ENCODE results near the gene PUS7. TPM values are rescaled to one million over a fixed set of nuclear protein-coding genes. Genes with fewer than 3 reads are reported as not detected.
A peak's percentile ranks its signal among the peaks of the same experiment; 100 is the strongest.
"Not testable (repeated sequence)": the region's sequence is repeated elsewhere in the genome, so short reads cannot be mapped to it uniquely, and the experiment has no call there.

The PUS7 gene, protein sequence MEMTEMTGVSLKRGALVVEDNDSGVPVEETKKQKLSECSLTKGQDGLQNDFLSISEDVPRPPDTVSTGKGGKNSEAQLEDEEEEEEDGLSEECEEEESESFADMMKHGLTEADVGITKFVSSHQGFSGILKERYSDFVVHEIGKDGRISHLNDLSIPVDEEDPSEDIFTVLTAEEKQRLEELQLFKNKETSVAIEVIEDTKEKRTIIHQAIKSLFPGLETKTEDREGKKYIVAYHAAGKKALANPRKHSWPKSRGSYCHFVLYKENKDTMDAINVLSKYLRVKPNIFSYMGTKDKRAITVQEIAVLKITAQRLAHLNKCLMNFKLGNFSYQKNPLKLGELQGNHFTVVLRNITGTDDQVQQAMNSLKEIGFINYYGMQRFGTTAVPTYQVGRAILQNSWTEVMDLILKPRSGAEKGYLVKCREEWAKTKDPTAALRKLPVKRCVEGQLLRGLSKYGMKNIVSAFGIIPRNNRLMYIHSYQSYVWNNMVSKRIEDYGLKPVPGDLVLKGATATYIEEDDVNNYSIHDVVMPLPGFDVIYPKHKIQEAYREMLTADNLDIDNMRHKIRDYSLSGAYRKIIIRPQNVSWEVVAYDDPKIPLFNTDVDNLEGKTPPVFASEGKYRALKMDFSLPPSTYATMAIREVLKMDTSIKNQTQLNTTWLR
- total RNA-seq: 14.3 TPM

DNA sequence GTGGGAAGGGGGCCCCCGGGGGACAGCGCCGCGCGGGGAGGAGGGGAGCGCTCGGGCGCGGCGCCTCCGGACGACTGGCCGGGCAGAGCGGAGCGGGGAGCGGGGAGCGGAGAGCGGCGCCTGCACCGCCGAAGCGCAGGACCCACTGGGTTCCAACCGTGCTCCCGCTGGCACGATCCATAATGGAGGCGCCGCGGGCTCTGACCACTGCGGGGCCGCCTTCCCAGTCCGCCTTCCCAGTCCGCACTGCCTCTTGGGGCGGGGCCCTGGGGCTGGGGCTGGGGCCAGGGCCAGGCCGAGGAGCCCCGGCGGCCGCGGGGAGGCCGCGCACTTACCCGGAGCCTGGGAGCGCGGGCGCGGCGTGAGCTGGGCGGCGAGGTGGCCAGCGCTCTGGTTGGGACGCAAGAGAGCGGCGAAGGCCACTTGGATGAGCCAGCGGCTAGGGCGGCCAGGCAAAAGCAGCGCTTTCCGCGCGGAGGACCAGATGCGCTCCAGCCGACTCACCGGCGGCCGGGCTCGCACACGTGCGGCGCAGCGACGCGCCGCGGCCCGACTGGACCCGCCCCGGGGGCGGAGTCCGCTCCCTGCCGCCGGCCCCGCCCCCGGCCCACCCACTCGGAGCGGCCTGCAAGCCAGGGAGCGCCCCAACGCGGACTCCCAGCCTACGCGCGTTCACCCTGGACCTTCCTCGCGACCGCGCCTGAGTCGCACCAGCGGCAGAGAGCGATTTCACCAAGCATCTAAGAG, at the start of gene PUS7:
TSS of gene PUS7 (minus strand) at position 555 of the 747 bp plus-strand sequence. CDS start 13,759 bp downstream, outside the sequence.
- DNase-seq: peak; percentile 72

DNA sequence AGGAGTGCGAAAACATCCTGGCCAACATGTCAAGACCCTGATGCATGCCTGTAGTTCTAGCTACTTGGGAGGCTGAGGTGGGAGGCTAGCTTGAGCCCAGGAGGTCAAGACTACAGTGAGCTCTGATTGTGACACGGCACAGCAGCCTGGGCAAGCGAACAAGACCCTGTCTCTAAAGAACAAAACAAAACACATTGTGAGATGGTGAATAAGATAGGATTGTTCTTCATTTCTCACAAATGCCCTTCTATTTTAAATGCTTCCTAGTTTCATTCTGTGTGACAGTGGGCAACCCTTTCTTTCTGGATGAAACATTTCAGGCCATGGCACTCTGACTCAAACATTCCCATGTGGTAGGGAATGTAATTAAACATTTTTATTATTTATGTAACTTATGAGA, 45.8 kb upstream of the PUS7 start:
- DNase-seq: no peak

DNA sequence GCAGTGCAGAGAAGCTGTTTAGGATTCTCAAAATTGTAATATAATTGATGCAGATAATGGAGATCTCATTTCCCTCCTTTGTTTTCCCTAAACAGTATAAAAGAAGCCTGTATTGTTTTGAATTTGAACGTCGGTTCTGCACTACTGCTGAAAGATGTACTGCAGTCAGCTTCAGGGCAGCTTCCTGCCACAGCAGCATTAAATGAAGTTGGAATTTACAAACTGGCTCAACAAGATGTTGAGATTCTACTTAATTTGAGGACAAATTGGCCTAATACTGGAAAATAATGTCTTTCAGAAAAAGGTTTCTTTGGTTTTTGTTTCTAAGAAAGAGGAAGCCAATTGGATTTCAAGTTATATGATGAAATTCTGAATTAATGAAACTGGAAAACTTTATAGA, 45.0 kb upstream of the PUS7 start:
- no peak for DNase-seq

DNA sequence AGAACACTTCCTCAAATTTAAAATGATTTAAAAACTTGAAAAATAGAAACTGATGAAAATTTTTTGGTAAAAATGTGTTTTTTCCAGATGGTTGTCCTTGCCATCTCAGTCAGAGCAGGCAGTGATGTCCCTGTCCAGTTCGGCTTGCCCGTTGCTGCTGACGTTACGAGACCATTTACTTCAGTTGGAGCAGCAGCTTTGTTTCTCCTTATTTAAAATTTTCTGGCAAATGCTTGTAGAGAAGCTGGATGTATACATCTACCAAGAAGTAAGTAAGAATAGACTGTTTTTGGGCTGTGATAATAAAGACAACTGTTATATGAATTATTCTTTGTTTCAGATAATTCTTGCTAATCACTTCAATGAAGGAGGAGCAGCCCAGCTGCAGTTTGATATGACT, 43.1 kb upstream of the PUS7 start:
- DNase-seq: no peak

DNA sequence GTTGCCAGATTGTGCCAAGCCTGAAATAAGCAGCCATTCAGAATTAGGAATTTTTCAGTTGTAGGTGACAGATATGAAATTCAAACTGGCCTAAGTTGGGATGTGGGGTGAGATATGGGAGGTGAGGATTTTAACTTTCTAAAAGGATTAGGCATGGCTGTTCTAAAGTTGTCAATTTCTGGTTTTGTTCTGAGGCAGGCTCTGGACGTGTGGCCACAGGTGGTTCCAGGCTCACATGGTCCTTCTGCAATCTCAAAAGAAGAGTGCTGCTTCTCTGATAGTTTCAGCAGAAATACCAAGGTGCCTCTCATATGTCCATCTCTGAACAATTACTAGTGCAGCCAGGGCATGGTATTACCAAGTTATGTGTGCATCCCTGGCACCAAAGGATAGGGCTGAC, 37.9 kb upstream of the PUS7 start:
- DNase-seq: no peak

DNA sequence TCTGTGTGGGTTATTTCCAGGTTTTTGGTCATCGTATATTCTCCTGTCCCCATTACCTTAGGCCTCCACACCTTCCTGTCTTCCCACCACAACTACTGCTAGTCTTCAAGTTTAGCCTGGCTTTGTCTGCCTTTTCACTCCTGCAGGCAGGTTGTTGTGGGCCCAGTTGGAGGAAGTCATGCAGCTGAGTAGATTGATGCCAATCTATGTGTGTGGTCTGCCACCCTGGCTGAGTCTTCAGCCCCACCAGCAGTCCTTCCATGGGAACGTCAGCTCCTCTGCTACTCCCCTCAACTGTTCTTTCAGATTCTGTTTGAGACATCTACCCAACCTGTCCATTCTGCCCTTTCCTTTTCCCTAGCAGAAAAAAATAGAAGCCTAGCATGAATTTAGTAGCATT, 16.3 kb upstream of the PUS7 start:
- DNase-seq: no peak

DNA sequence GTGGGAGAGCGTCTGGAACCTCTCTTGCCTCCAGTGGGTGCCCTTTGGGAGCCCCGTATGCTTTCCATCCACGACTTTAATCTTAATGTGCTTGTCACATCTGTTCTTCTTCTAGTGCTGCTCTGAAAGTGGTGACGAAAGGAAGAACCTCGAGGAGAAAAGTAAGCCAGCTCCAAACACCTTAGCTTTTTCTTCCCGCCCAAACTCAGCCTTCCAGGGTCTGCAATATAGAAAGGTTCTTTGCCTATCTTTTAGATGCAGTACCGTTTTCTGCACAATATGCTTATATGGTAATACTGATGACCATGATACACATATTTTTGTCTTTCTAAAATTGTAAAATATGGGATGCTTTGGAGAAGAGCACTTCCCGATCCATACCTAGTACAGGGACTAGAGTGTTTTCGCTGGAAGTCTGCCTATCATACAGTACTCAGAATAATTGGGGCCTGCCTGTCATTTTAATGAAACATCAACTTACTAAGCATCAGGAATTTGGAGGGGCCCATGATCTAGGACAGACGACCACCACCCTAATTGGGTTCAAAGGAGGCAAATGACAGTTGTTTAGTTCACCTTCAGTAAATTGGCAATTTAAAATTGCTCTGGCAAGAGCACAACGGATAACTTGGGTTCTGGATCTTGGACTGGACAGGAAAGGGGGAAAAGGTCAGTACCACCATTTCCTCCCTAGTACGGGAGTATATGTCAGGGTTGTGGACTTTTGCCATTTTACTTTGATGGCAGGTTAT, 10.8 kb upstream of the PUS7 start:
- no peak for DNase-seq

DNA sequence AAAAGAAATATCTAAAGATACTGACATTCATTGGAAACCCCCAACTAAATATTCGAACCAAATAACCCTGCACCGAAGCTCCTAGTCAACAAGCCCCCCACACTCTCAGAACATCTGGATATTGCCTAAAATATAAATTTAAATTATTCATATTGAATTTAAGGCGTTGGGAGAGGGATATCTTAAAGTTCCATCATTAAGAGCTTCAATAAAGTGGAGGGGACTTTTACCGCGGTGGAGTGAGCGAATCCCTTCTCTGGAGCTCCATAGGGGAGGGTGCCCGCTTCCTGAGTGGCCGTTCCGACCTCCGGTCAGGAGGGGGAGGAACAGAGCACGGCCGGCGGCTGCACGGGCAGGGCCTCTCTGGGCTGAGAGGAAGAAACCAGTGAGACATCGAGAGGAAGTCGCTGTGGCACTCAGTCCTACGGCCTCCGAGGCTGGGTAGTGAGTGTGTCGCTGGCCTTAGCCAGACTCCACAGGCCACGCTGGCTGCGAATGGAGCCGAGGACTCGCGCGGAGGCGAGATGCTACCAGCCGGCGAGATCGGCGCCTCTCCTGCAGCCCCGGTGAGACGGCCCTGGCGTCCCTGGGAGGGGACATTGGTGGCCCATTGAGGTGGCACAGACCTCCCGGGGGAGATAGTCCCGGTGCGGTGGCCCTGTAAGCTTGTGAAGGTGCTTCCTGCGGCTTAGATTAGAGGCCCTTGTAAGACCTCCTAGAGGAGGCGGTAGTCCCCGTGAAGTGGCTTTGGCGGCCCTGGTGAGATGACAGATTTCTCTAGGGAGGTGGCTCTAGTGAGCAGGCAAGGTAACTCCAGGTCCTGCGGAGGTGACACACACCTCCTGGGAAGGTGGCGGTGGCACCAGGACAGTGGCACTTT, 10.0 kb upstream of the PUS7 start, which contains the start of gene RINT1:
TSS of gene RINT1 (plus strand) at position 410 of the 880 bp plus-strand sequence. CDS start at position 525, 115 bp downstream.
- peak; percentile 85 for DNase-seq

DNA sequence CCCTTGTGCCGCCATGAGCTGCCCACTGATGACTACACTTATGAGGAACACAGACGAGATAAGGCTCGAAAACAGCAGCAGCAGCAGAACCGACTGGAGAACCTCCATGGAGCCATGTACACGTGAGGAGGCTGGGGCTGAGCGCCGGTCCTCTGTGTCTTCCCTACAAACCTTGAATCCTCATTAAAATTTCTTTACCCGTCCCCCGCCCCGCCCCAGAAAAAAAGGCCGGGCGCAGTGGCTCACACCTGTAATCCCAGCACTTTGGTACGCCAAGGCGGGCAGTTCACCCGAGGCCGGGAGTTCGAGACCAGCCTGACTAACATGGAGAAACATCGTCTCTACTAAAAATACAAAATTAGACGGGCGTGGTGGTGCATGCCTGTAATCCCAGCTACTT, 8.5 kb upstream of the PUS7 start:
- no peak for DNase-seq

DNA sequence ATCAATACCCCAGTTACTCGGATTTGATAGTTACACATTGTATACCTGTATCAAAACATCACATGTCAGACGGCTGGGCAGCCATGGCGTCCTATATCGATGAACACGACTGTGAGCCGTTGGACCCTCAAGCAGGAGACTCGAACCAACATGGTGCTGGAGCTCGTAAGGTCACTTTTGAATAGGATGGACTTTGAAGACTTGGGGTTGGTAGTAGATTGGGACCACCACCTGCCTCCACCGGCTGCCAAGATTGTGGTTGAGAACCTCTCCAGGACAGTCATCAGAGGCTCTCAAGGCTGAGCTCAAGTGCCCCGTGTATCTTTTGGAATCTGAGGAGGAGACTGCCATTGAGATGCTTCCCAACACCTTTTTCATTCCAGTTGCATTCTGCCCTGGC, 8.1 kb upstream of the PUS7 start:
- DNase-seq: no peak

DNA sequence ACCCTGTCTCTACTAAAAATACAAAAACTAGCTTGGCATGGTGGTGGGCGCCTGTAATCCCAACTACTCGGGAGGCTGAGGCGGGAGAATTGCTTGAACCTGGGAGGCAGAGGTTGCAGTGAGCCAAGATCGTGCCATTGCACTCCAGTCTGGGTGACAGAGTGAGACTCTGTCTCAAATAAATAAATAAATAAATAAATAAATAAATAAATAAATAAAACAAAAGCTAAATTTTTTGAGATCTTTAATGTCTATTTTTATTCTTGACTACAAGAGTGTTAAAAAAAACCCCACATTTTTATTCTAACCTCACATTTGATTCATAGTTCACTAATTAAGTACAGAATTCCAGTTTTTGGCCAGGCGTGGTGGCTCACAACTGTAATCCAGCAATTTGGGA, 5.7 kb upstream of the PUS7 start:
- DNase-seq: not testable (repeated sequence)

DNA sequence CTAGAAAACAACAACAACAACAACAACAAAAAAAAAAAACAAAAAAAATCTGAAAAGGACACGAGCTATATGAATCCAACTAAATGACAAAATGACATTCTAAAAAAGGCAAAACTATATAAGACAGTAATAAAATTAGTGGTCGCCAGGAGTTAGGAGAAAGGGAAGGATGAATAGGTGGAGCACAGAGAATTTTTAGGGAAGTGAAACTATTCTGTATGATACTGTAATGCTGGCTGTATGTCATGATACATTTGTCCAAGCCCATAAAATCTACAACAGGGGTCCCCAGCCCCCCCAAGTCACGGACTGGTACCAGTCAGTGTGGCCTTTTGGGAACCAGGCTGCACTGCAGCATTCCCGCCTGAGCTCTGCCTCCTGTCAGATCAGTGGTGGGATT, 2.8 kb upstream of the PUS7 start:
- DNase-seq: no peak

DNA sequence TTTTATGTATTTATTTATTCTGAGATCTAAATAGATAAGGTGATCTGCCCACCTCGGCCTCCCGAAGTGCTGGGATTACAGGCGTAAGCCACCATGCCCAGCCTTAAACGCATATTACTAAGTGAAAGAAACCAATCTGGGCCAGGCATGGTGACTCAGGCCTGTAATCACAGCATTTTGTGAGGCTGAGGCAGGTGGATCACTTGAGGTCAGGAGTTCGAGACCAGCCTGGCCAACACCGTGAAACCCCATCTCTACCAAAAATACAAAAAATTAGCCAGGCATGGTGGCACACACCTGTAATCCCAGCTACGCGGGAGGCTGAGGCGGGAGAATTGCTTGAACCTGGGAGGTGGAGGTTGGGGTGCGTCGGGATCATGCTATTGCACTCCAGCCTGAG, 2.4 kb upstream of the PUS7 start:
- DNase-seq: not testable (repeated sequence)

DNA sequence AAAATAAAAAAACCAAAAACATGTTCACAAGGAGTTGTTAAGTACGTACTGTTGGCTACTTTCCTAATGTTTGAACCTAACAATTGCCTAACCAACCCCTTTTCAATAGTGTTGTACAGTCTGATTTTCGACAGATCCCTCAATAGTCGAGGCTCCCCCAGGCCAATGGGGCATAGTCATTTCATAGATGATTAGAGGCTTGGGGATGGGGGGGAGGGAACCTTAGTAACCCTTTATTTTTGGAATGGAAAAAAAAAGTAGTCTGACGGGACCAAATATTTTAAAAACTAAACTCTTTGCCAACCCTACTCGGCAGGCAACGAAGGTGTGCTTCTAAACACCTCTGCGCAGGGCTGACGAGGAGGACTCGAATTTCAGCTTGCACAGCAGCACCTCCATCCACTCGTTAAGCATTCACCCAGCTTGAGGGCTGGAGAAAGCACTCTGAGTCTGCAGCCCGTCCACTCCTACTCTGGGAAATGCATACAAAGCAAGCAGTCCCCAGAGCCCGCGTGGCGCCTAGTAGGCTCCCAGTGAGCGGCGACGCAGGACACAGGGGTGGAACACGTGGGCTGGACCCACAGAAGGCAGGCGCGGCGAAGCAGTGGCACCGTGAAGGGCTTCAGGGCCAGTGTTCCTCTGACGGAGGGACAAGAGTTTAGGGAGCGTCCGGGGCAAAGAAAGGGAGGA, 899 bp downstream of the PUS7 start:
- DNase-seq: no peak

DNA sequence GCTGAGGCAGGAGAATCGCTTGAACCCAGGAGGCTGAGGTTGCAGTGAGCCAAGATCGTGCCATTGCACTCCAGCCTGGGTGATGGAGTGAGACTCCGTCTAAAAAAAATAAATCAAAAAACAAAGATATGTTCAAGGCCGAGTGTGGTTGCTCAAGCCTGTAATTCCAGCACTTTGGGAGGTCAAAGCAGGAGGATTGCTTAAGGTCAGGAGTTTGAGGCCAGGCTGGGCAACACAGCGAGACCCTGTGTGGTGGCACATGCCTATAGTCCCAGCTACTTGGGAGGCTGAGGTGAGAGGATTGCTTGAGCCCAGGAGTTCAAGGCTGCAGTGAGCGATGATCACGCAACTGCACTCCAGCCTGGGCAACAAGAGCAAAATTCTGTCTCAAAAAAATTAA, 1.5 kb downstream of the PUS7 start:
- not testable (repeated sequence) for DNase-seq

DNA sequence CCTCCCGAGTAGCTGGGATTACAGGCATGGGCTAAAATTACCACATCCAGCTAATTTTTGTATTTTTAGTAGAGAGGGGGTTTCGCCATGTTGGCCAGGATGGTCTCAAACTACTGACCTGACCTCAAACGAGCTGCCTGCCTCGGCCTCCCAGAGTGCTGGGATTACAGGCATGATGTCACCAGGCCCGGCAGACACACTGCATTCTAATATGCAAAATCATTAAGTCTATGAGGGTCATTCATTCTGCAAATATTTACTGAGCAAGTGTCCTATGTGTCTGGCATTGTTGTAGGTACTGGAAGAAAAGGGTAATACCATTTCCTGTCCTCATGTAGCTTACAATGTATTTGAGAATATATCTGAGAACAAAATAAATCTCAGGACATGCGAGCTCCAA, 2.7 kb downstream of the PUS7 start:
- no peak for DNase-seq

DNA sequence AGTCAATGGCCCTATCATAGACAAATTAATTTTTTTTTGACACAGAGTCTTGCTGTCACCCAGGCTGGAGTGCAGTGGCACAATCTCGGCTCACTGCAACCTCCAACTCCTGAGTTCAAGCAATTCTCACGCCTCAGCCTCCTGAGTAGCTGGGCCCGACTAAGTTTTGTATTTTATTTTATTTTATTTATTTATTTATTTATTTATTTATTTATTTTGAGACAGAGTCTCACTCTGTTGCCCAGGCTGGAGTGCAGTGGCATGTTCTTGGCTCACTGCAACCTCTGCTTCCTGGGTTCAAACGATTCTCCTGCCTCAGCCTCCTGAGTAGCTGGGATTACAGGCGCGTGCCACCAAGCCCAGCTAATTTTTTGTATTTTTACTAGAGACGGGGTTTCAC, 6.5 kb downstream of the PUS7 start:
- not testable (repeated sequence) for DNase-seq

DNA sequence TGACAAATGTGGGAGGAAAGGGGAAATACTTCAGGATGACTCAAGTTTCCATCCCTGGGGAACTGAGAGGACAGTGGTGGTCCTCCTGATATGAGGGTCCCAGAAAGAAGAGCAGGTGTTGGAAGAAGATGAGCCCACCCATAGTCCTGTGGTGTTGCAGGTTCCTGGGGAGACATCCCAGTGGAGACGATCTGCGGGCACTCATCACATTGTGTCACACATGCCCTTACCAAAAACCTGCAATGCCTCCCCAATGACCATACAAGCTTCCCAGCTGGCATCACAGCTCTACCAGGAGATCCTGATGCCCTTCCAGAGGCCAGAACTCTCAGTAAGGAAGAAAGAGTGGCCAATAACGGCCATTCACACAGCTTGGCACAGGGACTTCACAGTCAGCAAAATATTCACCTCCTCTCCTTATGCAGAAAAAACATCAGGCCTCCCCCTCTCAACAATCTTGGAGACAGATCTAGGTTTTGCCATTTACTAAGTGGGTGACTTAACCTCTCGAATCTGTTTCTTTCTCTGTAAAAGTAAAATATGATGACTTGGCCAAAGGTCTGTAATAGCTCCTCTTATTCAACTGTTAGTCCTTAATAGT, 9.0 kb downstream of the PUS7 start:
- DNase-seq: no peak

DNA sequence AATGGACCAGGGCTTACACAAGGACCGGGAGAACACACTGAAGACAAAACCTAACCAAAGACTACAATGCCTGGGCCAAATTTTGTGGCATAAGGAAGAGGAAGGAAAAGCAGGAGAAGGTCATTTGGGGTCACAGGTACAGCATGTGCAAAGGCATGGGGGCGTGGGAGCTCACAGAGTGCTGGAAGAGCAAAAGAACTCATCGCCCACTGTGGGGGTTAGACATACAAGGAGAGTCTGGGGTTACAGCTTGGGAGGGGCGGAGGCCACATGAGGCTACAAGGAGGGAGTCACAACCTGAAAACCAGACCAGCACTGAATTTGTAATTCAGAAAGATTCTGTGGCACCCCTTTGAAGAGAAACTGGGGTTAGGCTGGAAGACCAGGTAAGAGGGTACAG, 9.7 kb downstream of the PUS7 start:
- no peak for DNase-seq

DNA sequence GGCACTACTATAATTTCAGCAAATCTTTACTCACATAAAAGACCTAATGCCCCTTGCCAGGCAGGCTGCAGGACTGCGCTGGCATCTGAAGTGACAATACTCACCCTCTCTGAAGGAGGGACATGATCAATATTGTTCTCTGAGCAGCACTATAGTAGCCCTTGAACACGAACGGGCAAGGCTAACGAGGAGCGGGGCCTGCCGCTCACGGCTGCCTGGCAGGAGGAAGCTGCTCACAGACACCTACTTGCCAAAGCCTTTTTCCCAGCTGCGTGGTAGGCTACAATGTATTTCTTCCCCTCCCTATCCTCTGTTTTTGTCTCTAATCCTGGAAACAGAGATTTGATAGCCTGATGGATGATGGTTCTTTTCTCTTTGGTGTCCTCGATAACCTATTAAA, 19.9 kb downstream of the PUS7 start:
- DNase-seq: no peak
